ENCODE results near the gene URB1.
"Not testable (repeated sequence)": the region's sequence is repeated elsewhere in the genome, so short reads cannot be mapped to it uniquely, and the experiment has no call there.

The URB1 gene

GRCh38 chr21:32381571-32381970, 11.2 kb downstream of the URB1 start:
- TF ChIP-seq SPI1 (IDR thresholded peaks at IDR 0.05; ENCODE audit: low read depth, low read length) (no peak), POU2F2 (IDR thresholded peaks at IDR 0.05; ENCODE audit: low read depth, low read length) (no peak), POLR2AphosphoS5 (IDR thresholded peaks at IDR 0.05; ENCODE audit: low read depth, low read length) (no peak), TAF1 (IDR thresholded peaks at IDR 0.05; ENCODE audit: low read depth, low read length) (no peak), POLR2A (IDR thresholded peaks at IDR 0.05; ENCODE audit: low read depth, low read length) (no peak), PAX5 (IDR thresholded peaks at IDR 0.05; ENCODE audit: insufficient read depth, low read length, severe bottlenecking) (no peak)
- FAIRE-seq (no peak), DNase-seq (ENCODE audit: insufficient read length, low spot score) (no peak)

GRCh38 chr21:32380940-32381339, 11.9 kb downstream of the URB1 start:
- TF ChIP-seq TAF1 (IDR thresholded peaks at IDR 0.05; ENCODE audit: low read depth, low read length) (no peak), SPI1 (IDR thresholded peaks at IDR 0.05; ENCODE audit: low read depth, low read length) (no peak), PAX5 (IDR thresholded peaks at IDR 0.05; ENCODE audit: insufficient read depth, low read length, severe bottlenecking) (no peak)
- FAIRE-seq (no peak), DNase-seq (ENCODE audit: insufficient read length, low spot score) (no peak)

GRCh38 chr21:32378956-32379355, 13.9 kb downstream of the URB1 start:
- no peak for TF ChIP-seq SPI1 (IDR thresholded peaks at IDR 0.05; ENCODE audit: low read depth, low read length)
- TF ChIP-seq TAF1 (IDR thresholded peaks at IDR 0.05; ENCODE audit: low read depth, low read length) = no peak
- no peak for TF ChIP-seq POLR2A (IDR thresholded peaks at IDR 0.05; ENCODE audit: low read depth, low read length)
- no peak for TF ChIP-seq POU2F2 (IDR thresholded peaks at IDR 0.05; ENCODE audit: low read depth, low read length)
- no peak for TF ChIP-seq PAX5 (IDR thresholded peaks at IDR 0.05; ENCODE audit: insufficient read depth, low read length, severe bottlenecking)
- TF ChIP-seq POLR2AphosphoS5 (IDR thresholded peaks at IDR 0.05; ENCODE audit: low read depth, low read length) = no peak
- no peak for FAIRE-seq
- no peak for DNase-seq (ENCODE audit: insufficient read length, low spot score)

GRCh38 chr21:32377991-32378390, 14.8 kb downstream of the URB1 start:
- no peak for FAIRE-seq
- TF ChIP-seq TAF1 (IDR thresholded peaks at IDR 0.05; ENCODE audit: low read depth, low read length) (no peak), PAX5 (IDR thresholded peaks at IDR 0.05; ENCODE audit: insufficient read depth, low read length, severe bottlenecking) (no peak), POU2F2 (IDR thresholded peaks at IDR 0.05; ENCODE audit: low read depth, low read length) (no peak), POLR2A (IDR thresholded peaks at IDR 0.05; ENCODE audit: low read depth, low read length) (no peak)
- DNase-seq (ENCODE audit: insufficient read length, low spot score) = no peak

GRCh38 chr21:32377506-32377905, 15.3 kb downstream of the URB1 start:
- DNase-seq (ENCODE audit: insufficient read length, low spot score) = no peak
- no peak for FAIRE-seq
- TF ChIP-seq POLR2AphosphoS5 (IDR thresholded peaks at IDR 0.05; ENCODE audit: low read depth, low read length) = no peak

GRCh38 chr21:32372755-32373154, 20.1 kb downstream of the URB1 start:
- FAIRE-seq (no peak), DNase-seq (ENCODE audit: insufficient read length, low spot score) (no peak)
- TF ChIP-seq TAF1 (IDR thresholded peaks at IDR 0.05; ENCODE audit: low read depth, low read length) (no peak), PAX5 (IDR thresholded peaks at IDR 0.05; ENCODE audit: insufficient read depth, low read length, severe bottlenecking) (no peak), SPI1 (IDR thresholded peaks at IDR 0.05; ENCODE audit: low read depth, low read length) (no peak), POLR2AphosphoS5 (IDR thresholded peaks at IDR 0.05; ENCODE audit: low read depth, low read length) (no peak), POLR2A (IDR thresholded peaks at IDR 0.05; ENCODE audit: low read depth, low read length) (no peak), POU2F2 (IDR thresholded peaks at IDR 0.05; ENCODE audit: low read depth, low read length) (no peak)

- DNase-seq (ENCODE audit: insufficient read length, low spot score) = no peak
- TF ChIP-seq POLR2A (IDR thresholded peaks at IDR 0.05; ENCODE audit: low read depth, low read length) (no peak), TAF1 (IDR thresholded peaks at IDR 0.05; ENCODE audit: low read depth, low read length) (no peak), PAX5 (IDR thresholded peaks at IDR 0.05; ENCODE audit: insufficient read depth, low read length, severe bottlenecking) (no peak), POLR2AphosphoS5 (IDR thresholded peaks at IDR 0.05; ENCODE audit: low read depth, low read length) (no peak), POU2F2 (IDR thresholded peaks at IDR 0.05; ENCODE audit: low read depth, low read length) (no peak), SPI1 (IDR thresholded peaks at IDR 0.05; ENCODE audit: low read depth, low read length) (no peak)
- FAIRE-seq = no peak
Observed at GRCh38 chr21:32371913-32372314, 20.9 kb downstream of the URB1 start.

- DNase-seq (ENCODE audit: insufficient read length, low spot score) = no peak
- no peak for FAIRE-seq
- no peak for TF ChIP-seq TAF1 (IDR thresholded peaks at IDR 0.05; ENCODE audit: low read depth, low read length)
- TF ChIP-seq PAX5 (IDR thresholded peaks at IDR 0.05; ENCODE audit: insufficient read depth, low read length, severe bottlenecking) = no peak
- no peak for TF ChIP-seq SPI1 (IDR thresholded peaks at IDR 0.05; ENCODE audit: low read depth, low read length)
- TF ChIP-seq POU2F2 (IDR thresholded peaks at IDR 0.05; ENCODE audit: low read depth, low read length) = no peak
- no peak for TF ChIP-seq POLR2A (IDR thresholded peaks at IDR 0.05; ENCODE audit: low read depth, low read length)
- TF ChIP-seq POLR2AphosphoS5 (IDR thresholded peaks at IDR 0.05; ENCODE audit: low read depth, low read length) = no peak
Observed at GRCh38 chr21:32370998-32371766, 21.6 kb downstream of the URB1 start.

- DNase-seq (ENCODE audit: insufficient read length, low spot score); FAIRE-seq: not testable (repeated sequence)
Observed at GRCh38 chr21:32368961-32369360, 23.9 kb downstream of the URB1 start.

GRCh38 chr21:32368386-32368785, 24.4 kb downstream of the URB1 start:
- FAIRE-seq = no peak
- no peak for DNase-seq (ENCODE audit: insufficient read length, low spot score)
- TF ChIP-seq POLR2A (IDR thresholded peaks at IDR 0.05; ENCODE audit: low read depth, low read length) = no peak

- DNase-seq (ENCODE audit: insufficient read length, low spot score) = no peak
- TF ChIP-seq POLR2AphosphoS5 (IDR thresholded peaks at IDR 0.05; ENCODE audit: low read depth, low read length) (no peak), SPI1 (IDR thresholded peaks at IDR 0.05; ENCODE audit: low read depth, low read length) (no peak), PAX5 (IDR thresholded peaks at IDR 0.05; ENCODE audit: insufficient read depth, low read length, severe bottlenecking) (no peak), POU2F2 (IDR thresholded peaks at IDR 0.05; ENCODE audit: low read depth, low read length) (no peak)
- FAIRE-seq = no peak
Observed at GRCh38 chr21:32367158-32367557, 25.7 kb downstream of the URB1 start.
